Hepatocyte (in vitro differentiated cells): ENCODE measurements around the gene ARHGAP33. TPM values are rescaled to one million over a fixed set of nuclear protein-coding genes. Genes with fewer than 3 reads are reported as not detected.
A peak's percentile ranks its signal among the peaks of the same experiment; 100 is the strongest.
"Not testable (repeated sequence)": the region's sequence is repeated elsewhere in the genome, so short reads cannot be mapped to it uniquely, and the experiment has no call there.

Source experiments
- DNase-seq: peaks from one replicate; pipeline ENCODE4 v3.0.0-alpha.2; 2016; ENCODE audit warnings: low spot score
- H2AFZ ChIP-seq: fragments of 200-600 bp; sonication (generic); 2 replicates; pipeline ENCODE4 v1.6.0; 2016; ENCODE audit warnings: antibody characterized with exemption, mild to moderate bottlenecking
- H3K27ac ChIP-seq: fragments of 200-600 bp; sonication (generic); 2 replicates; pipeline ENCODE4 v1.5.1; 2016; ENCODE audit warnings: mild to moderate bottlenecking
- H3K27me3 ChIP-seq: fragments of 200-600 bp; sonication (generic); 2 replicates; pipeline ENCODE4 v1.6.1; 2016
- H3K36me3 ChIP-seq: fragments of 200-600 bp; sonication (generic); replicated peaks from 2 replicates; pipeline ENCODE4 v1.5.1; 2016; ENCODE audit warnings: low read depth; ENCODE audit not compliant: insufficient read depth
- H3K4me1 ChIP-seq: fragments of 200-600 bp; sonication (generic); 2 replicates; pipeline ENCODE4 v1.5.1; 2016; ENCODE audit warnings: mild to moderate bottlenecking, moderate library complexity; ENCODE audit not compliant: insufficient read depth
- H3K4me2 ChIP-seq: fragments of 200-600 bp; sonication (generic); 2 replicates; pipeline ENCODE4 v1.6.0; 2016
- H3K4me3 ChIP-seq: fragments of 200-600 bp; sonication (generic); 2 replicates; pipeline ENCODE4 v1.5.1; 2016; ENCODE audit warnings: mild to moderate bottlenecking
- H3K79me2 ChIP-seq: fragments of 200-600 bp; sonication (generic); 2 replicates; pipeline ENCODE4 v1.6.0; 2017; ENCODE audit warnings: mild to moderate bottlenecking
- H3K9me2 ChIP-seq: fragments of 200-600 bp; sonication (generic); replicated peaks from 2 replicates; pipeline ENCODE4 v1.6.0; 2017; ENCODE audit warnings: mild to moderate bottlenecking; ENCODE audit not compliant: insufficient read depth
- H3K9me3 ChIP-seq: fragments of 200-600 bp; sonication (generic); 2 replicates; pipeline ENCODE4 v1.5.1; 2016; ENCODE audit warnings: low read depth, mild to moderate bottlenecking
- H4K20me1 ChIP-seq: fragments of 200-600 bp; sonication (generic); 2 replicates; pipeline ENCODE4 v1.6.0; 2016; ENCODE audit warnings: mild to moderate bottlenecking; ENCODE audit not compliant: insufficient read depth, poor library complexity, severe bottlenecking
- EZH2 ChIP-seq: fragments of 200-600 bp; sonication (generic); IDR thresholded peaks from 2 replicates; pipeline ENCODE4 v1.6.1; 2016; ENCODE audit warnings: antibody characterized with exemption, mild to moderate bottlenecking, borderline replicate concordance
- EZH2phosphoT487 ChIP-seq: fragments of 200-600 bp; sonication (generic); IDR thresholded peaks from one replicate; pipeline ENCODE4 v1.6.1; 2018; ENCODE audit warnings: antibody characterized with exemption, mild to moderate bottlenecking, low read depth, moderate library complexity; ENCODE audit not compliant: unreplicated experiment, severe bottlenecking
- WGBS: methylation state at CpG from one replicate; pipeline ENCODE4 v1.1.6; 2016; ENCODE audit warnings: low lambda C conversion rate; ENCODE audit errors: missing lambda C conversion rate; 5-methylcytosine and 5-hydroxymethylcytosine counted together
- polyA plus RNA-seq: library from polyadenylated mRNA; unstranded; fragments of >200 nt; fragmentation: Nextera tagmentation; extraction: Ambion mirVana; gene quantifications from 2 replicates; pipeline ENCODE4 v1.2.1, GENCODE V29; 2016
- total RNA-seq: library from RNA; depleted of rRNA; stranded (reverse); fragments of >200 nt; gene quantifications from 2 replicates; pipeline ENCODE4 v1.2.3, GENCODE V29; 2014
- TF ChIP-seq, protein P1 (sequence below): fragments of 200-600 bp; sonication (generic); IDR thresholded peaks from 2 replicates; pipeline ENCODE4 v1.5.1; 2016; ENCODE audit warnings: antibody characterized with exemption, mild to moderate bottlenecking; ENCODE audit not compliant: poor library complexity

ARHGAP33 gene
- total and polyA plus RNA-seq, 2 experiments from 2014 or later, result 6.7 to 7.9 TPM

DNA sequence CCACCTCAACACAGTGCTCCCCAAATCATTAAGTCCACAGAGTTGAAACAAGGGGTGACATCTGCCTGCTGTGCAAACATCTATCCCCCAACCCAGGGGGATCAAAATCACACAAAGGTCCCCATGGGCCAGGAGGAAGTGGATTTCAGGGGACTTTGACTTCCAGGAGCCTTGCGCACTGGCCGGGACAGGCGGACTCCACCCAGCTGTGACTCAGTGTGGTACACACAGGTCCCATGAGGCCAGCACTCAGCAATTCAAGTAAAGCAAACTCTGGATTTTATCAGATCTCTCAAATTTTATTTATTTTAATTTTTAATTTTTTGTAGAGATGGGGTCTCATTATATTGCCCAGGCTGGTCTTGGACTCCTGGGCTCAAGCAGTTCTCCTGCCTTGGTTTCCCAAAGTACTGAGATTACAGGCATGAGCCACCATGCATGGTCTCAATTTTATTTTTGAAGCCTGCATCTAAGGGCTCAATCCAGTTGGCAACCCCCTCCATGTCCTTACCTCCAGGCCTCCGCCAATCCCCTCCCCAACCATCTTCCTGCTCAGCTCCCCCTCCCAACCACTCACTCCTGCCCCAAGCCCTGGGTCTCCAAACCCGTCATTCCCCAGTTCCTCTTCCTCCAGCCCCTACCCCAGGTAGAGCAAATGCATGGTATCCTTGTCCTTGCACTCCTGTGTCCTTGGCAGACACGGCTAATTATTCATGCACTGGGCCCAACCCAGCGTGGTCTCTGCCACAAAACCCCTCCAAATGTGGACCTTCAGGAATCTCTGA, 18.2 kb downstream of the ARHGAP33 start:
- H3K4me2 ChIP-seq, result no peak overlapping the region
- 84% methylated on average over 7 of the region's 7 CpGs for WGBS

DNA sequence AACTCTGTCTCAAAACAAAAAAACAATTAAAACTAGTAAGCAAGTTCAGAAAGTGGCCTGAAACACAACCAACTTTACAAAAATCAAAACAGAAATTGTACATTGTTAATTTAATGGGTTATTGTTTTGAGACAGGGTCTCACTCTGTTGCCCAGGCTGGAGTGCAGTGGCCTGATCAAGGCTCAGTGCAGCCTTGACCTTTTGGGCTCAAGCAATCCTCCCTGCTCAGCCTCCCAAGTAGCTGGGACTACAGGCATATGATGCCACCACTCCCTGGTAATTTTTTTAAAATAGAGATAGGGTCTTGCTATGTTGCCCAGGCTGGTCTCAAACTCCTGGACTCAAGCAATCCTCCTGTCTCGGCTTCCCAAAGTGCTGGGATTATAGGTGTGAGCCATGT, 20.2 kb downstream of the ARHGAP33 start:
- 62% methylated on average over 1 of the region's 1 CpG for WGBS
- H3K4me3 ChIP-seq, H2AFZ ChIP-seq, H3K4me2 ChIP-seq, H3K9me3 ChIP-seq, H3K36me3 ChIP-seq, H3K79me2 ChIP-seq, H4K20me1 ChIP-seq, H3K4me1 ChIP-seq, H3K27ac ChIP-seq, DNase-seq, H3K9me2 ChIP-seq: not testable (repeated sequence)
- peaks cover 29% of the 10 kb centered on the region for H3K27me3 ChIP-seq

More for the DNA sequence above, 18.2 kb downstream of the ARHGAP33 start:
- Histone ChIP-seq H3K27me3 (peaks cover 29% of the 10 kb centered on the region), H3K4me3 (no peak overlapping the region), H3K79me2 (no peaks in the 10 kb centered on the region), H3K36me3 (no peaks in the 10 kb centered on the region), H4K20me1 (no peaks in the 10 kb centered on the region), H3K27ac (no peak overlapping the region), H3K9me2 (no peaks in the 10 kb centered on the region), H2AFZ (no peak overlapping the region), H3K9me3 (no peaks in the 10 kb centered on the region), H3K4me1 (no peaks in the 10 kb centered on the region)
- DNase-seq, result peak; percentile 57
- TF ChIP-seq EZH2, result no peak
- TF ChIP-seq, protein P1, sequence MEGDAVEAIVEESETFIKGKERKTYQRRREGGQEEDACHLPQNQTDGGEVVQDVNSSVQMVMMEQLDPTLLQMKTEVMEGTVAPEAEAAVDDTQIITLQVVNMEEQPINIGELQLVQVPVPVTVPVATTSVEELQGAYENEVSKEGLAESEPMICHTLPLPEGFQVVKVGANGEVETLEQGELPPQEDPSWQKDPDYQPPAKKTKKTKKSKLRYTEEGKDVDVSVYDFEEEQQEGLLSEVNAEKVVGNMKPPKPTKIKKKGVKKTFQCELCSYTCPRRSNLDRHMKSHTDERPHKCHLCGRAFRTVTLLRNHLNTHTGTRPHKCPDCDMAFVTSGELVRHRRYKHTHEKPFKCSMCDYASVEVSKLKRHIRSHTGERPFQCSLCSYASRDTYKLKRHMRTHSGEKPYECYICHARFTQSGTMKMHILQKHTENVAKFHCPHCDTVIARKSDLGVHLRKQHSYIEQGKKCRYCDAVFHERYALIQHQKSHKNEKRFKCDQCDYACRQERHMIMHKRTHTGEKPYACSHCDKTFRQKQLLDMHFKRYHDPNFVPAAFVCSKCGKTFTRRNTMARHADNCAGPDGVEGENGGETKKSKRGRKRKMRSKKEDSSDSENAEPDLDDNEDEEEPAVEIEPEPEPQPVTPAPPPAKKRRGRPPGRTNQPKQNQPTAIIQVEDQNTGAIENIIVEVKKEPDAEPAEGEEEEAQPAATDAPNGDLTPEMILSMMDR, result no peak
- TF ChIP-seq EZH2phosphoT487, result no peak

DNA sequence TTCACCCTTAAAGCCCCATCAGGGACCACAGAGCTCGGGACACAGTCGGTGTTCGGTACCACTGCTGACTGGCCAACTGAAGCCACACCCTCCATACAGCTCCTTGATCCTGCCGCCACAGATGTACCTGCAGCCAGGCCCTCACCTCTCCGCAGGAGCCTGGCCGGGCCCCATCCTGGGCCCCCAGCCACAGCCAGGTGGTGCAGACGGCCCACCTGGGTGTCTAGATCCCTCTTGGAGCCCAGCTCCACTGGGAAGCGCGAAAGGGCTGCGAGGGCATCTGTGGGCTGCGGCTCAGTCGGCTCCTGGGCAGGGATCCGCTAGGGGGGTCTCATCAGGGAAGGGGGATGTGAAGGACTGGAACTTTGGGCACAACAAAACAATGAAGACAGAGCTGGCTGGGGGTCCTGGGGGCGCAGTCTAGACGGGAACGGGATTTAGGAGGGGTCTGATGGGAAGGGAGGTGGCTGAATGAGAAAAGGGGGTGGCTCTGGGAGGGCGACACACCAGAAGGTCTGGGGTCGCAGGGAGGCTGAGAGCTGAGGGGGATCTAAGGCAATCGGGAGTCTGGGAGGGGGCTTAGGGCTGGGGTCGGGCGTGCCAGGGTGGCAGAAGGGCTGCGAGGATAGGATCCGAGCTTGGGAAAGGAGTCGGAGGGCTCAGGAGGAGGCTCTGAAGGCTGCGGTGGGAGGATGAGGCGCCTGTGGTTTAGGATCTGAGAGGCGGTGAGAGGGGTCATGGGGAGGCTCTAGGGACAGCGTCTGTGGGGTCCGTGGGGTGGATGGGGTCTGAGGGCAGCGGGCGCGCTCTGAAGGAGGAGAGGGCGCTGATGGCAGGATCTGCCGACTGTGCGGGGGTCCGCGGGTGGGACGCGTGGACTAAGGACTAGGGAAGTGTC, 21.5 kb downstream of the ARHGAP33 start:
- no peak for DNase-seq
- Histone ChIP-seq H3K4me2 (peak overlapping the region; percentile 51), H4K20me1 (no peaks in the 10 kb centered on the region), H3K79me2 (no peaks in the 10 kb centered on the region), H3K27ac (no peak overlapping the region), H3K27me3 (peaks cover 29% of the 10 kb centered on the region), H2AFZ (no peak overlapping the region), H3K36me3 (no peaks in the 10 kb centered on the region), H3K4me3 (no peak overlapping the region), H3K4me1 (no peaks in the 10 kb centered on the region), H3K9me3 (no peaks in the 10 kb centered on the region), H3K9me2 (no peaks in the 10 kb centered on the region)
- WGBS, result 37% methylated on average over 28 of the region's 39 CpGs
- no peak for TF ChIP-seq EZH2
- TF ChIP-seq EZH2phosphoT487, result no peak
- TF ChIP-seq, protein P1, result no peak

DNA sequence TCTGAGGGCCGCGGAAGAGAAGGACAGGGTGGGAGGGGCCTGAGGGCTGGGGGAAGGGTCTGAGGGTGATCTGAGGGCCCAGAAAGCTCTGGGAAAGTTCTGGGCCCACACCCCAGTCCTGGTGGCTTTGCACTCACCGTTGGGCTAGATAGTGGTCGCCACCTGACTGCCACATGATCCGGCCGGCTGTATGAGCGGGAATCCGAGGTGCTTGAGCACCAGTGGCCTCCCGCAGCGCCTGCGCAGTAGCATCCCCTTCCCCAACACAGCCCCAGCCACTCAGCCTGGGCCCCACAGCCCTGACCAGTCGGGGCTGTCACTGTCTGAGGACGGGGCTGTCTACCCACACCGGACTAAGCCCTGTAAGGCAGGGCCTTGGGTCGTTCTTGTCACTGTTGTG, 22.3 kb downstream of the ARHGAP33 start:
- Histone ChIP-seq H3K4me2 (peak overlapping the region; percentile 51), H3K4me3 (no peak overlapping the region), H3K79me2 (no peaks in the 10 kb centered on the region), H2AFZ (no peak overlapping the region), H3K27me3 (peaks cover 29% of the 10 kb centered on the region), H3K27ac (no peak overlapping the region), H3K9me3 (no peaks in the 10 kb centered on the region), H3K36me3 (no peaks in the 10 kb centered on the region), H4K20me1 (no peaks in the 10 kb centered on the region), H3K9me2 (no peaks in the 10 kb centered on the region), H3K4me1 (no peaks in the 10 kb centered on the region)
- WGBS, result 15% methylated on average over 13 of the region's 15 CpGs
- DNase-seq, result no peak
- TF ChIP-seq EZH2 (no peak), EZH2phosphoT487 (no peak)
- TF ChIP-seq, protein P1, result no peak
